IMR-90 (cell line): ENCODE results near the gene RRAGD. TPM values are rescaled to one million over a fixed set of nuclear protein-coding genes. Genes with fewer than 3 reads are reported as not detected.

Source experiments
- ATAC-seq: fragments of 200-7000 bp; cut with Tn5 transposase; 2 replicates; pipeline ENCODE4 v1.9.1; 2020; ENCODE audit warnings: low read depth, mild to moderate bottlenecking, moderate library complexity
- BruUV-seq: library from RNA; stranded (reverse); fragments of 400-500 nt; replicated peaks from 2 replicates; lab custom pipeline; 2021; lab: Mats Ljungman, UMichigan
- CTCF ChIA-PET: fragments of 300-600 bp; formaldehyde crosslinking; extraction: SDS; loops from one replicate; lab custom pipeline; 2021; ENCODE audit warnings: antibody characterized with exemption; lab: Yijun Ruan, JAX
- POLR2A ChIA-PET: fragments of 300-600 bp; sonication (Branson Sonifier 250); formaldehyde crosslinking; loops from one replicate; lab custom pipeline; 2022; ENCODE audit warnings: antibody characterized with exemption; ENCODE audit not compliant: unreplicated experiment; lab: Charles Lee
- DNase-seq: peaks from one replicate; pipeline ENCODE4 v3.0.0; 2013
- H2AFZ ChIP-seq: replicated peaks from 2 replicates; pipeline ENCODE3; 2013; ENCODE audit warnings: low read length, mild to moderate bottlenecking; ENCODE audit not compliant: poor library complexity
- H2AK5ac ChIP-seq: 2 replicates; pipeline ENCODE4 v1.6.1; 2013; ENCODE audit warnings: low read depth, low read length, inconsistent platforms
- H2AK9ac ChIP-seq: replicated peaks from 2 replicates; pipeline ENCODE3; 2013; ENCODE audit warnings: mild to moderate bottlenecking, low read depth, low read length, moderate library complexity; ENCODE audit not compliant: poor library complexity
- H2BK120ac ChIP-seq: 2 replicates; pipeline ENCODE4 v1.6.1; 2013; ENCODE audit warnings: low read depth, low read length, inconsistent platforms
- H2BK15ac ChIP-seq: 3 replicates; pipeline ENCODE4 v1.6.1; 2013; ENCODE audit warnings: low read depth, low read length, inconsistent platforms
- H2BK20ac ChIP-seq: 2 replicates; pipeline ENCODE4 v1.6.1; 2013; ENCODE audit warnings: low read depth, mild to moderate bottlenecking, inconsistent platforms, low read length, moderate library complexity
- H2BK5ac ChIP-seq: 2 replicates; pipeline ENCODE4 v1.6.1; 2013; ENCODE audit warnings: mild to moderate bottlenecking, low read depth, low read length, inconsistent platforms; ENCODE audit not compliant: poor library complexity, severe bottlenecking
- H3K14ac ChIP-seq: replicated peaks from 2 replicates; pipeline ENCODE4 v1.6.1; 2013; ENCODE audit warnings: low read depth, low read length, inconsistent platforms
- H3K18ac ChIP-seq: 2 replicates; pipeline ENCODE4 v1.6.1; 2013; ENCODE audit warnings: low read depth, low read length, control low read depth
- H3K23ac ChIP-seq: 2 replicates; pipeline ENCODE4 v1.6.1; 2013; ENCODE audit warnings: low read depth, low read length, inconsistent platforms
- H3K27ac ChIP-seq: 2 replicates; pipeline ENCODE4 v1.5.1; 2013; ENCODE audit warnings: mild to moderate bottlenecking, control low read depth, low read length; ENCODE audit not compliant: insufficient read depth
- H3K27me3 ChIP-seq: 2 replicates; pipeline ENCODE4 v1.6.1; 2013; ENCODE audit warnings: low read length; ENCODE audit not compliant: control insufficient read depth, insufficient read depth
- H3K36me3 ChIP-seq: 2 replicates; pipeline ENCODE4 v1.6.1; 2013; ENCODE audit warnings: low read length, mixed read lengths; ENCODE audit not compliant: control insufficient read depth, insufficient read depth
- H3K4ac ChIP-seq: 2 replicates; pipeline ENCODE4 v1.6.1; 2013; ENCODE audit warnings: low read depth, low read length, inconsistent platforms
- H3K4me1 ChIP-seq: 2 replicates; pipeline ENCODE4 v1.6.1; 2013; ENCODE audit warnings: low read length, mixed read lengths; ENCODE audit not compliant: control insufficient read depth, insufficient read depth
- H3K4me2 ChIP-seq: 2 replicates; pipeline ENCODE4 v1.6.1; 2013; ENCODE audit warnings: low read depth, mild to moderate bottlenecking, control low read depth, low read length, moderate library complexity
- H3K4me3 ChIP-seq: 2 replicates; pipeline ENCODE4 v1.5.1; 2013; ENCODE audit warnings: low read depth, mild to moderate bottlenecking, control low read depth, low read length, moderate library complexity; ENCODE audit not compliant: insufficient read depth
- H3K56ac ChIP-seq: 2 replicates; pipeline ENCODE4 v1.6.1; 2013; ENCODE audit warnings: low read length, inconsistent platforms; ENCODE audit not compliant: insufficient read depth; ENCODE audit errors: extremely low read depth
- H3K79me1 ChIP-seq, 2 experiments: 2 replicates each; pipeline ENCODE4 v1.6.1; 2013; ENCODE audit warnings: low read length in 2 of 2, inconsistent platforms in 1 of 2, low read depth in 1 of 2
- H3K9ac ChIP-seq: 2 replicates; pipeline ENCODE4 v1.6.1; 2013; ENCODE audit warnings: low read depth, low read length, control low read depth
- H3K9me1 ChIP-seq: 2 replicates; pipeline ENCODE4 v1.6.1; 2013; ENCODE audit warnings: low read length, inconsistent platforms; ENCODE audit not compliant: insufficient read depth
- H3K9me3 ChIP-seq: 2 replicates; pipeline ENCODE4 v1.6.1; 2013; ENCODE audit warnings: low read length; ENCODE audit not compliant: control insufficient read depth, insufficient read depth
- H4K20me1 ChIP-seq: 2 replicates; pipeline ENCODE4 v1.6.1; 2013; ENCODE audit warnings: low read length, inconsistent platforms; ENCODE audit not compliant: insufficient read depth
- H4K5ac ChIP-seq: 2 replicates; pipeline ENCODE4 v1.6.1; 2013; ENCODE audit warnings: mild to moderate bottlenecking, low read depth, low read length, control low read depth
- H4K8ac ChIP-seq, 2 experiments: 2 replicates each; pipeline ENCODE4 v1.6.1; 2013; ENCODE audit warnings: low read depth in 2 of 2, low read length in 2 of 2, control low read depth in 1 of 2, inconsistent platforms in 1 of 2
- H4K91ac ChIP-seq: 2 replicates; pipeline ENCODE4 v1.6.1; 2013; ENCODE audit warnings: low read depth, low read length, inconsistent platforms; ENCODE audit not compliant: insufficient read depth
- BHLHE40 ChIP-seq: fragments of 150-350 bp; IDR thresholded peaks from 2 replicates; pipeline ENCODE4 v1.6.1; 2016; ENCODE audit warnings: mild to moderate bottlenecking, low read depth, low read length
- CEBPB ChIP-seq: IDR thresholded peaks from 2 replicates; pipeline ENCODE4 v1.6.1; 2012; ENCODE audit warnings: low read depth, low read length, improper control_type of control experiment
- CHD1 ChIP-seq: IDR thresholded peaks from 2 replicates; pipeline ENCODE4 v1.6.1; 2012; ENCODE audit warnings: low read depth, low read length, improper control_type of control experiment
- POLR2A ChIP-seq: IDR thresholded peaks from 2 replicates; pipeline ENCODE4 v1.6.1; 2012; ENCODE audit warnings: mild to moderate bottlenecking, low read depth, low read length
- RFX5 ChIP-seq: IDR thresholded peaks from 2 replicates; pipeline ENCODE4 v1.8.0; 2012; ENCODE audit warnings: low read depth, mild to moderate bottlenecking, low read length, moderate library complexity
- SMC3 ChIP-seq: fragments of 150-350 bp; IDR thresholded peaks from 2 replicates; pipeline ENCODE4 v1.6.1; 2016; ENCODE audit warnings: low read depth, mild to moderate bottlenecking, antibody characterized with exemption, low read length, moderate library complexity
- USF2 ChIP-seq: fragments of 150-350 bp; IDR thresholded peaks from 2 replicates; pipeline ENCODE4 v1.6.1; 2017; ENCODE audit warnings: mild to moderate bottlenecking, antibody characterized with exemption, low read length, low read depth
- WGBS, 2 experiments: methylation state at CpG; one replicate each; pipeline versions ENCODE4 v1.1.5 to v1.1.7; 2013; ENCODE audit warnings: missing lambda C conversion rate in 2 of 2; ENCODE audit not compliant: insufficient read length in 1 of 2; ENCODE audit errors: extremely low coverage in 2 of 2; 5-methylcytosine and 5-hydroxymethylcytosine counted together
- dilution Hi-C: fragments of 300-500 bp; cut with HindIII; formaldehyde crosslinking; loops from one replicate; pipeline ENCODE4 v1.14.3; 2018; ENCODE audit warnings: low sequenced_read_pairs; ENCODE audit not compliant: unreplicated experiment
- in situ Hi-C: fragments of 300-500 bp; cut with MboI; formaldehyde crosslinking; loops from 3 replicates; pipeline ENCODE4 v1.14.3; 2019; ENCODE audit warnings: low sequenced_read_pairs, inconsistent platforms, mixed read lengths
- intact Hi-C: fragments of 100-400 bp; cut with micrococcal nuclease; formaldehyde crosslinking; loops from 2 replicates; pipeline ENCODE4 v1.10.0; 2022
- polyA plus RNA-seq, 3 experiments: library from polyadenylated mRNA; depleted of rRNA; stranded (reverse); fragments of >200 nt; gene quantifications; 2 replicates each; pipeline ENCODE4 v1.2.3, GENCODE V29; 2012; ENCODE audit warnings: low replicate concordance in 1 of 3
- total RNA-seq: library from RNA; depleted of rRNA; stranded (reverse); fragments of >200 nt; gene quantifications from 2 replicates; pipeline ENCODE4 v1.2.3, GENCODE V29; 2012

RRAGD gene
- total and polyA plus RNA-seq, 2 of the 4 experiments (the other 2 are of a cell fraction) = not detected

GRCh38 chr6:89339565-89339964 is 72.5 kb downstream of the RRAGD start:
- Histone ChIP-seq H3K79me1 (peaks cover 18 to 22% of the 10 kb centered on the region in 2 experiments), H3K9me3 (no peaks in the 10 kb centered on the region), H3K14ac (no peak overlapping the region), H3K4me2 (no peak overlapping the region), H2BK120ac (no peak overlapping the region), H3K27ac (no peak overlapping the region), H3K9me1 (no peaks in the 10 kb centered on the region), H3K18ac (no peak overlapping the region), H4K8ac (no peak overlapping the region), H4K20me1 (peaks cover 7% of the 10 kb centered on the region; the same call in 1 of the 2 replicates), H3K27me3 (no peaks in the 10 kb centered on the region), H2AK9ac (no peak overlapping the region), H2BK20ac (no peak overlapping the region), H2AK5ac (no peak overlapping the region), H2AFZ (no peak overlapping the region), H3K56ac (no peak overlapping the region), H3K36me3 (peaks cover 22% of the 10 kb centered on the region), H3K4me3 (no peak overlapping the region), H2BK15ac (no peak overlapping the region), H2BK5ac (no peak overlapping the region), H3K4ac (no peak overlapping the region), H4K91ac (no peak overlapping the region), H3K23ac (no peak overlapping the region), H4K5ac (no peak overlapping the region), H3K4me1 (0 out of 2 replicates have a peak, but pooled peaks cover 2% of the 10 kb centered on the region), H3K9ac (no peak overlapping the region)
- intact Hi-C loops (no loop called here), dilution Hi-C loops (no loop called here), in situ Hi-C loops (no loop called here)
- no peak for TF ChIP-seq CHD1
- TF ChIP-seq POLR2A = no peak
- TF ChIP-seq SMC3 = no peak
- no peak for TF ChIP-seq CEBPB
- no peak for TF ChIP-seq RFX5
- no peak for TF ChIP-seq USF2
- no peak for TF ChIP-seq BHLHE40
- WGBS, 2 experiments = no CpG with 5 or more reads among the region's 2 CpGs
- DNase-seq = no peak
- ChIA-PET CTCF (no interaction called here), POLR2A (no interaction called here)
- no peak for ATAC-seq
- no TSS peak for BruUV-seq
